Measurements from ENCODE around the gene CAVIN1.
"Not testable (repeated sequence)": the region's sequence is repeated elsewhere in the genome, so short reads cannot be mapped to it uniquely, and the experiment has no call there.

Gene CAVIN1

DNA sequence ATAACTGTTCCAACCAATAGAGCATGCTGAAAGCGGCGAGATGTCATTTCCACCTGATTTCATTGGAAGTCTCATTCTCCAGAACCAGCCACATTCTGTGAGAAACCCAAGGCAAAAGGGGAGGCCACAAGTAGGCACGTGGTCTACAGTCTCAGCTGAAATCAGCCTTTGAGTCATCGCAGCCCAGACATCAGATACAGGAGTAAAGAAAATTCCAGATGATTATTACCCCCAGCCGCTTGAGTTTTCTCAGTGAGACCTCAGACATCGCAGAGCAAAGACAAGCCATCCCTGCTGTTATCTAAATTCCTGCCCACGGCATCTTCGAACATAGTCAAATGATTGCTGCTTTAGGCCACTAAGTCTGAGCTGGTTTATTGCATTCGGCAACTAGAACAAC, 57.9 kb downstream of the CAVIN1 start:
- TF ChIP-seq YY1 (IDR thresholded peaks at IDR 0.05; ENCODE audit: insufficient read depth, insufficient read length): no peak
- TF ChIP-seq ZNF274 (IDR thresholded peaks at IDR 0.05; ENCODE audit: low read depth, low read length): no peak
- TF ChIP-seq SUZ12 (IDR thresholded peaks at IDR 0.05; ENCODE audit: extremely low read depth, insufficient read depth, insufficient read length): no peak
- Histone ChIP-seq H3K36me3 (ENCODE audit: insufficient read depth, insufficient read length, low read length) (no peaks in the 10 kb centered on the region), H3K9ac (ENCODE audit: insufficient read length, low read depth) (no peak overlapping the region), H3K9me3 (ENCODE audit: insufficient read depth, low read length) (peaks cover 9% of the 10 kb centered on the region; the same call in 1 of the 2 replicates), H3K4me3 (ENCODE audit: insufficient read length, low read depth) (no peak overlapping the region), H3K27me3 (ENCODE audit: insufficient read depth, insufficient read length) (no peaks in the 10 kb centered on the region), H3K4me1 (ENCODE audit: insufficient read depth, insufficient read length) (peaks cover 8% of the 10 kb centered on the region)
- no peak for DNase-seq (ENCODE audit: low read depth, low spot score)

DNA sequence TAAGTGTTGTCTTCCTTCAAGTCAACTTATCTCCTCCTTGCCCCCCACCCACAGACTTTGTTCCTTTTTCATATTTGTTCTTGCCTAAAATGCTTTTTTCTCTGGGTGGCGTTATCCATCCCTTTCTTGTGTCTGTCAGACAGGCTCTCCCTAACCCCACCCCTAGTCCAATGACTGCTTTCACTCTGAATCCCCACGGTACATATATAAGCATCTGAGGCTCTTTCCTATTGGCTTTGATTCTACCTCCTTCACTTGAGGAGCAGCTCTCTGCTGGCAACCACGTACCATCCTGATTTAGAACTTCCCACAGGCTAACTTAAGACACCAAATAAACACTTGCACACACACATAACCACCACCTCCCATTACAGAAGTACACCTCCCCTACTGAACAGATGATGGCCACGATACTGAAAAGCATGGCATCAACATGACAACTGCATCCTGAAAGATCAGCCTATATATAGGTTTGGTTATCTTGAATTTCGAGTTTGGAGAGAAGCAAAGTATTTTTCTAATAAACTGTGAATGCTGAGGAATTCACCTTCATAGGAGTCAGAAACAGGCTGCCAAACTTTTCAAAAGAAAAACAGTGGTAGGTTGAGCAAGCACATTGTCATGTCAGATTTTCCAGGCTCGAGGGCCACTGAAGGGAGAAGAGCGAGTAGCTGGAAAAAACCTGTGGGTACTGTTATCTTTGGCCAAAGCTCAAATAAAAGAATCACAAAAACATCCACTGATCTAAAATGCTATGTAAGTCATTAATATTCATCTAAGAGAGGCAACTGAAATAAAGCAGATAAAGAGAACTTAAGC, 59.1 kb downstream of the CAVIN1 start:
- no peaks in the 10 kb centered on the region for H3K36me3 ChIP-seq (ENCODE audit: insufficient read depth, insufficient read length, low read length)
- no peak overlapping the region for H3K9ac ChIP-seq (ENCODE audit: insufficient read length, low read depth)
- no peaks in the 10 kb centered on the region for H3K27me3 ChIP-seq (ENCODE audit: insufficient read depth, insufficient read length)
- no peak for DNase-seq (ENCODE audit: low read depth, low spot score)
- peaks cover 9% of the 10 kb centered on the region; the same call in 1 of the 2 replicates for H3K9me3 ChIP-seq (ENCODE audit: insufficient read depth, low read length)
- no peak overlapping the region for H3K4me3 ChIP-seq (ENCODE audit: insufficient read length, low read depth)
- peaks cover 8% of the 10 kb centered on the region for H3K4me1 ChIP-seq (ENCODE audit: insufficient read depth, insufficient read length)
- TF ChIP-seq SUZ12 (IDR thresholded peaks at IDR 0.05; ENCODE audit: extremely low read depth, insufficient read depth, insufficient read length): no peak
- TF ChIP-seq ZNF274 (IDR thresholded peaks at IDR 0.05; ENCODE audit: low read depth, low read length): no peak
- TF ChIP-seq YY1 (IDR thresholded peaks at IDR 0.05; ENCODE audit: insufficient read depth, insufficient read length): no peak

DNA sequence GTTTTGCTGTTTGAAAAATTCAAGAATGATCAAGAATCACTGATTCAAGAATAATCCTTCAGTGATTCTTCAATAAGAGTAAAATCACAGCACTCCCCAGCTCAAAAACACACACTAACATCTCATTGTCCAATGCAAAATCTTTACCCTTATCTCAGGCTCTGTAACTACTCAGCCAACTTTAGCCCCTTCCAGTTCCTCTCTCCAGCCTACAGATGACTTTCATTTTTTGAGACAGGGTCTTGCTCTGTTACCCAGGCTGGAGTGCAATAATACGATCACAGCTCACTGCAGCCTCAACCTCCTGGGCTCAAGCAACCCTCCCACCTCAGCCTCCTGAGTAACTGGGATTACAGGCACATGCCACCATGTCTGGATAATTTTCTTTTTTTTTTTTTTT, 59.8 kb downstream of the CAVIN1 start:
- H3K4me1 ChIP-seq (ENCODE audit: insufficient read depth, insufficient read length): peaks cover 8% of the 10 kb centered on the region

DNA sequence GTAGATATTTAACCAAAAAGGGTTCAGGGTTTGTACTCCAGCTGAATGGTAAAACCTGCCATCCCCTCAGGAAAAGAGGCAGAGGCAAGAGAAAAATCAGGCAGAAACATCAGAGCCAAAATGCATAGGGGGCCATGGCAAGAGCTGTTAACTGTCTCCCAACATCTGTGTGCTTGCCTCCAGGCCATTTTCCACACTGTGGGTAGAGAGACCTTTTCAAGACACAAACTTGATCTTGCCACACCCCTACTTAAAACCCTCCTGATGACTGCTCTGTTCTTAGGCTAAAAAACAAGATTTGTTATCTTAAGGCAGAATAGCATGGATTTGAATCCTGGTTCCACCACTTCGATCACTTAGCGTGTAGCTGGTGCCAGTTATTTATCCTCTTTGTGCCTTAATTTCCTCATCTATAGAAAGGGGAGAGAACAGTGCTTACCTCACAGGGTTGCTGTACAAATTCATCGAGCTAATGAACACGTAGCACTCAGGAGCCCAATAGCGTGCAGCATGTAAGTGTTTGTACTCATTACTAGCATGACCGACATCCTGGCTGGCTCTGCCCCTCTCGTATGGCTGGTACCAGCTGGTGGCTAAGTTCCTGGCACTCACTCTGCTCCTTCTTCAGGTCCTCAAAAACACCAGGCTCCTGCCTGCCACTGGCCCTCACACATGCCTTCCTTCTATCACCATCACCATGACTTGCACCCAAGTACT, 60.7 kb downstream of the CAVIN1 start:
- peaks cover 8% of the 10 kb centered on the region for H3K4me1 ChIP-seq (ENCODE audit: insufficient read depth, insufficient read length)
- no peaks in the 10 kb centered on the region for H3K27me3 ChIP-seq (ENCODE audit: insufficient read depth, insufficient read length)
- H3K36me3 ChIP-seq (ENCODE audit: insufficient read depth, insufficient read length, low read length): no peaks in the 10 kb centered on the region
- H3K9me3 ChIP-seq (ENCODE audit: insufficient read depth, low read length): peaks cover 9% of the 10 kb centered on the region; the same call in 1 of the 2 replicates
- DNase-seq (ENCODE audit: low read depth, low spot score): no peak
- TF ChIP-seq SUZ12 (IDR thresholded peaks at IDR 0.05; ENCODE audit: extremely low read depth, insufficient read depth, insufficient read length): no peak
- TF ChIP-seq YY1 (IDR thresholded peaks at IDR 0.05; ENCODE audit: insufficient read depth, insufficient read length): no peak
- TF ChIP-seq ZNF274 (IDR thresholded peaks at IDR 0.05; ENCODE audit: low read depth, low read length): no peak
- no peak overlapping the region for H3K4me3 ChIP-seq (ENCODE audit: insufficient read length, low read depth)
- no peak overlapping the region for H3K9ac ChIP-seq (ENCODE audit: insufficient read length, low read depth)

More for the DNA sequence above, 59.8 kb downstream of the CAVIN1 start:
- Histone ChIP-seq H3K9ac (ENCODE audit: insufficient read length, low read depth) (no peak overlapping the region), H3K4me3 (ENCODE audit: insufficient read length, low read depth) (no peak overlapping the region), H3K27me3 (ENCODE audit: insufficient read depth, insufficient read length) (no peaks in the 10 kb centered on the region), H3K36me3 (ENCODE audit: insufficient read depth, insufficient read length, low read length) (no peaks in the 10 kb centered on the region), H3K9me3 (ENCODE audit: insufficient read depth, low read length) (peaks cover 9% of the 10 kb centered on the region; the same call in 1 of the 2 replicates)
- DNase-seq (ENCODE audit: low read depth, low spot score): no peak
- TF ChIP-seq ZNF274 (IDR thresholded peaks at IDR 0.05; ENCODE audit: low read depth, low read length) (no peak), SUZ12 (IDR thresholded peaks at IDR 0.05; ENCODE audit: extremely low read depth, insufficient read depth, insufficient read length) (no peak), YY1 (IDR thresholded peaks at IDR 0.05; ENCODE audit: insufficient read depth, insufficient read length) (no peak)

DNA sequence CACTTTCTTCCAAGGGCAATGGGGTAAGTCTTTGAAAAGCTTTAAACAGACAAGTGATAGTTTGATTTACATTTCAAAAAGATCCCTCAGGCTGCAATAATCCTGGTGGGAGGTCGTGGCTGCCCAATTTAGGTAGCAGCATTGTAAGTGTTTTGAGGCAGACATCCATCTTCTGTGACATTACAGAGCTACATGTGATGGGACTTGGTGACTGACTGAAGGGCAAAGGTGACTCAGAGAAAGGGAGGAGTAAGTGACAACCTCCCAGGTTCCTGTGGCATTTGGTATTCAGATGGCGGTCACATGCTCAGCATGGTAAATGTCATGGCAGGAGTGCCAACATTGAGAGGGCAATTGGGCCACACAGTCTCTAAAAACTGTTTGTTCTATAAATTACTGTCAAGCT, 61.3 kb downstream of the CAVIN1 start:
- H3K36me3 ChIP-seq (ENCODE audit: insufficient read depth, insufficient read length, low read length): no peaks in the 10 kb centered on the region
- peaks cover 9% of the 10 kb centered on the region; the same call in 1 of the 2 replicates for H3K9me3 ChIP-seq (ENCODE audit: insufficient read depth, low read length)
- DNase-seq (ENCODE audit: low read depth, low spot score): peak; percentile 30
- TF ChIP-seq YY1 (IDR thresholded peaks at IDR 0.05; ENCODE audit: insufficient read depth, insufficient read length): no peak
- TF ChIP-seq SUZ12 (IDR thresholded peaks at IDR 0.05; ENCODE audit: extremely low read depth, insufficient read depth, insufficient read length): no peak
- TF ChIP-seq ZNF274 (IDR thresholded peaks at IDR 0.05; ENCODE audit: low read depth, low read length): no peak
- no peak overlapping the region for H3K4me3 ChIP-seq (ENCODE audit: insufficient read length, low read depth)
- H3K27me3 ChIP-seq (ENCODE audit: insufficient read depth, insufficient read length): no peaks in the 10 kb centered on the region
- H3K9ac ChIP-seq (ENCODE audit: insufficient read length, low read depth): no peak overlapping the region
- H3K4me1 ChIP-seq (ENCODE audit: insufficient read depth, insufficient read length): peaks cover 8% of the 10 kb centered on the region

DNA sequence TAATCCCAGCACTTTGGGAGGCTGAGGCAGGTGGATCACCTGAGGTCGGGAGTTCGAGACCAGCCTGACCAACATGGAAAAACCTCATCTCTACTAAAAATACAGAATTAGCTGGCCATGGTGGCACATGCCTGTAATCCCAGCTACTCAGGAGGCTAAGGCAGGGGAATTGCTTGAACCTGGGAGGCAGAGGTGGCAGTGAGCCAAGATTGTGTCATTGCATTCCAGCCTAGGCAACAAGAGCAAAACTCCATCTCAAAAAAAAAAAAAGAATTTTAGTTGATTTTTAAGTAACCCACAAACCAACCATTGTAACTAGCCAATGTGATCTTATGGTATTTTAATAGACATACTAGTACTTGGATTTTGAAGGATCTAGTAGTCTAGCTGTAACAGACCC, 62.7 kb downstream of the CAVIN1 start:
- H3K9ac ChIP-seq (ENCODE audit: insufficient read length, low read depth); H3K9me3 ChIP-seq (ENCODE audit: insufficient read depth, low read length); H3K36me3 ChIP-seq (ENCODE audit: insufficient read depth, insufficient read length, low read length); H3K4me1 ChIP-seq (ENCODE audit: insufficient read depth, insufficient read length); H3K27me3 ChIP-seq (ENCODE audit: insufficient read depth, insufficient read length); DNase-seq (ENCODE audit: low read depth, low spot score); H3K4me3 ChIP-seq (ENCODE audit: insufficient read length, low read depth): not testable (repeated sequence)

DNA sequence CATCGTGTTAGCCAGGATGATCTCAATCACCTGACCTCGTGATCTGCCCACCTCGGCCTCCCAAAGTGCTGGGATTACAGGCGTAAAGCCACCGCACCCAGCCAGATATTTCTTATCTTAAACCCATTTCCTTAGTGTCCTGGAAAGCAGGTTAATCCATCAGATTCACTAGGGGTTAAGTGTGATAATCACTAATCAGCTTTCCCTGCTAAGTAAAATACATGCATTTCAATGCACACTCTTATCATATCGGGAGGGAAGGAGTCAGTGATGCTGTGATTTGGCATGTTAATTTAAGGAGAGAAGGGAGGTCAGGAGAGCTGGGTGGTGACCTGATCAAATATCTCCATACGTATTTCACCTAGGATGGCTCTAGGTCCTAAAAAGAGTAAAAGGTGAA, 63.9 kb downstream of the CAVIN1 start:
- no peak for DNase-seq (ENCODE audit: low read depth, low spot score)
- Histone ChIP-seq H3K4me3 (ENCODE audit: insufficient read length, low read depth) (no peak overlapping the region), H3K36me3 (ENCODE audit: insufficient read depth, insufficient read length, low read length) (no peaks in the 10 kb centered on the region), H3K4me1 (ENCODE audit: insufficient read depth, insufficient read length) (peaks cover 8% of the 10 kb centered on the region), H3K9me3 (ENCODE audit: insufficient read depth, low read length) (peaks cover 9% of the 10 kb centered on the region; the same call in 1 of the 2 replicates), H3K27me3 (ENCODE audit: insufficient read depth, insufficient read length) (no peaks in the 10 kb centered on the region), H3K9ac (ENCODE audit: insufficient read length, low read depth) (no peak overlapping the region)
- TF ChIP-seq ZNF274 (IDR thresholded peaks at IDR 0.05; ENCODE audit: low read depth, low read length) (no peak), YY1 (IDR thresholded peaks at IDR 0.05; ENCODE audit: insufficient read depth, insufficient read length) (no peak), SUZ12 (IDR thresholded peaks at IDR 0.05; ENCODE audit: extremely low read depth, insufficient read depth, insufficient read length) (no peak)

All from NT2/D1 (cell line).